Naive thymus-derived CD4-positive, alpha-beta T cell (primary cell): ENCODE results near the gene GRID2IP. TPM values are rescaled to one million over a fixed set of nuclear protein-coding genes. Genes with fewer than 3 reads are reported as not detected.
"Not testable (repeated sequence)": the region's sequence is repeated elsewhere in the genome, so short reads cannot be mapped to it uniquely, and the experiment has no call there.

ENCODE experiments used
- ATAC-seq: fragments of 150-1000 bp; cut with Tn5 transposase; 2 replicates; pipeline ENCODE4 v1.10.0; 2021; ENCODE audit warnings: mild to moderate bottlenecking, moderate library complexity
- CTCF ChIA-PET: fragments of 350-600 bp; sonication (Branson Sonifier 250); formaldehyde crosslinking; loops from one replicate; lab custom pipeline; 2021; ENCODE audit warnings: antibody characterized with exemption; lab: Charles Lee
- POLR2A ChIA-PET: fragments of 350-600 bp; sonication (Branson Sonifier 250); formaldehyde crosslinking; loops from one replicate; lab custom pipeline; 2021; ENCODE audit warnings: antibody characterized with exemption, inconsistent platforms; lab: Charles Lee
- DNase-seq, 9 donors: peaks; one replicate each; pipeline versions ENCODE4 v3.0.0 to v3.0.0-alpha.2; 2020 to 2022; ENCODE audit warnings: mixed read lengths in 1 of 9
- H3K27ac ChIP-seq: one replicate; pipeline ENCODE4 v1.7.0; 2013; ENCODE audit warnings: mild to moderate bottlenecking, low read depth, low read length, moderate library complexity
- H3K27me3 ChIP-seq, 2 donors: one replicate each; pipeline ENCODE4 v1.7.0; 2013; ENCODE audit warnings: low read length in 2 of 2, mild to moderate bottlenecking in 2 of 2, moderate library complexity in 2 of 2; ENCODE audit not compliant: control insufficient read depth in 2 of 2, insufficient read depth in 2 of 2
- H3K36me3 ChIP-seq, 3 experiments: 1 replicate in 2 of 3; 2 replicates in 1 of 3; pipeline ENCODE4 v1.7.0; 2013; ENCODE audit warnings: low read length in 3 of 3, mild to moderate bottlenecking in 3 of 3, moderate library complexity in 1 of 3; ENCODE audit not compliant: insufficient read depth in 3 of 3, control insufficient read depth in 2 of 3
- H3K4me1 ChIP-seq, 2 donors: one replicate each; pipeline ENCODE4 v1.7.0; 2013; ENCODE audit warnings: low read length in 2 of 2, mild to moderate bottlenecking in 2 of 2, moderate library complexity in 1 of 2; ENCODE audit not compliant: control insufficient read depth in 2 of 2, insufficient read depth in 2 of 2
- H3K4me3 ChIP-seq: 2 replicates; pipeline ENCODE4 v1.7.0; 2013; ENCODE audit warnings: mild to moderate bottlenecking, low read length
- H3K9me3 ChIP-seq, 3 experiments: 1 replicate in 2 of 3; 2 replicates in 1 of 3; pipeline ENCODE4 v1.7.0; 2013; ENCODE audit warnings: low read length in 3 of 3; ENCODE audit not compliant: control insufficient read depth in 2 of 3
- H3K27ac Mint-ChIP-seq, 9 donors: one replicate each; pipeline ENCODE4 v1.8.0; 2020 to 2022; ENCODE audit warnings: mixed read lengths in 9 of 9, mild to moderate bottlenecking in 8 of 9, moderate library complexity in 5 of 9, inconsistent platforms in 2 of 9
- H3K27me3 Mint-ChIP-seq, 5 donors: one replicate each; pipeline ENCODE4 v1.8.0; 2021 to 2022; ENCODE audit warnings: mixed read lengths in 5 of 5, mild to moderate bottlenecking in 1 of 5
- H3K36me3 Mint-ChIP-seq, 5 donors: one replicate each; pipeline ENCODE4 v1.8.0; 2020 to 2022; ENCODE audit warnings: mixed read lengths in 5 of 5, mild to moderate bottlenecking in 3 of 5, inconsistent platforms in 1 of 5
- H3K4me1 Mint-ChIP-seq, 7 donors: one replicate each; pipeline ENCODE4 v1.8.0; 2020 to 2022; ENCODE audit warnings: mixed read lengths in 7 of 7, mild to moderate bottlenecking in 3 of 7, inconsistent platforms in 1 of 7
- H3K4me3 Mint-ChIP-seq, 10 donors: one replicate each; pipeline ENCODE4 v1.8.0; 2020 to 2022; ENCODE audit warnings: mild to moderate bottlenecking in 10 of 10, mixed read lengths in 10 of 10, moderate library complexity in 6 of 10, inconsistent platforms in 2 of 10
- H3K9me3 Mint-ChIP-seq, 11 donors: one replicate each; pipeline ENCODE4 v1.8.0; 2020 to 2022; ENCODE audit warnings: mixed read lengths in 11 of 11, mild to moderate bottlenecking in 4 of 11, inconsistent platforms in 1 of 11, moderate library complexity in 1 of 11
- intact Hi-C, 2 donors: fragments of 100-400 bp; cut with micrococcal nuclease; formaldehyde crosslinking; loops; one replicate each; pipeline ENCODE4 v1.15.1; 2023
- polyA plus RNA-seq, 2 donors: library from polyadenylated mRNA; unstranded; fragments of 300-500 nt; fragmentation: Illumina TruSeq; gene quantifications; one replicate each; pipeline ENCODE4 v1.2.3, GENCODE V29; 2021
- total RNA-seq, 6 experiments: library from RNA in 5 of 6; stranded (reverse) in 5 of 6; gene quantifications; 1 replicate in 5 of 6; 2 replicates in 1 of 6; pipeline ENCODE4 v1.2.3 and lab custom pipeline; 2021 to 2026

GRID2IP gene
- total and polyA plus RNA-seq, 7 experiments from 2014 or later = 0.24 to 1.5 (median 1.1) TPM; not detected in 3

- not testable (repeated sequence) for H3K4me1 ChIP-seq, ATAC-seq, H3K9me3 Mint-ChIP-seq, H3K27me3 ChIP-seq, H3K27me3 Mint-ChIP-seq, H3K9me3 ChIP-seq
- Mint-ChIP-seq H3K4me3 (peak overlapping the region; percentile 83 to 91 (median 89)), H3K4me1 (peaks cover 0 to 26% (median 16%) of the 10 kb centered on the region in 7 donors), H3K27ac (peak overlapping the region in 7 of 9 donors; percentile 56 to 95 (median 89)), H3K36me3 (peaks cover 0 to 19% (median 10%) of the 10 kb centered on the region in 5 donors)
- CTCF ChIA-PET = interaction anchor here (1.2 to 1.4 kb wide), 3 partner anchors 12 to 52 kb away, joined by 3 to 6 read pairs (median 4); no protein-coding TSS in a partner anchor
- peak overlapping the region; percentile 76 for H3K4me3 ChIP-seq
- DNase-seq = peak in 1 of 9 donors; percentile 23
- intact Hi-C loops = loop anchor here (1.0 to 5.0 kb wide), 3 partner anchors 13 to 990 kb away; partner anchors contain the start of genes INTS15 (in 2 of the 2), DAGLB (in 1 of the 2) and MIOS (in 1 of the 2)
- peaks cover 0 to 18% (median 0%) of the 10 kb centered on the region in 3 experiments for H3K36me3 ChIP-seq
- POLR2A ChIA-PET = interaction anchor here (0.6 to 2.1 kb wide), 8 partner anchors 13 to 153 kb away, joined by 3 to 14 read pairs (median 4); partner anchors contain the start of gene INTS15
- H3K27ac ChIP-seq = peak overlapping the region; percentile 99
Measured at GRCh38 chr7:6576867-6577368, 25.7 kb upstream of the GRID2IP start.

- ATAC-seq = no peak
Measured at GRCh38 chr7:6576024-6576866, 25.0 kb upstream of the GRID2IP start.

GRCh38 chr7:6575281-6576023, 24.2 kb upstream of the GRID2IP start:
- Mint-ChIP-seq H3K27me3 (peaks cover 0 to 4% (median 0%) of the 10 kb centered on the region in 5 donors), H3K4me1 (peaks cover 0 to 20% (median 9%) of the 10 kb centered on the region in 7 donors), H3K27ac (peak overlapping the region in 6 of 9 donors; percentile 43 to 81 (median 68)), H3K9me3 (no peaks in the 10 kb centered on the region), H3K36me3 (peaks cover 0 to 7% (median 0%) of the 10 kb centered on the region in 5 donors), H3K4me3 (peak overlapping the region in 8 of 10 donors; percentile 36 to 84 (median 58))
- ChIA-PET POLR2A (interaction anchor here (1.0 to 1.7 kb wide), 3 partner anchors 13 to 44 kb away, joined by 4 to 10 read pairs (median 6); partner anchors contain the start of gene INTS15), CTCF (interaction anchor here (0.9 to 1.4 kb wide), 4 partner anchors 15 to 60 kb away, joined by 3 read pairs; partner anchors contain the start of gene INTS15)
- DNase-seq = no peak
- Histone ChIP-seq H3K4me3 (no peak overlapping the region), H3K27ac (no peak overlapping the region), H3K4me1 (no peaks in the 10 kb centered on the region), H3K9me3 (no peaks in the 10 kb centered on the region), H3K27me3 (no peaks in the 10 kb centered on the region), H3K36me3 (peaks cover 0 to 3% (median 0%) of the 10 kb centered on the region in 3 experiments)
- ATAC-seq = no peak
- intact Hi-C loops = loop anchor here in 1 of 2 donors (5.0 kb wide), 2 partner anchors 128 to 992 kb away; partner anchors contain the start of genes DAGLB and MIOS

More at GRCh38 chr7:6576024-6576866, 25.0 kb upstream of the GRID2IP start:
- Mint-ChIP-seq H3K4me3 (peak overlapping the region; percentile 36 to 90 (median 64)), H3K27ac (peak overlapping the region in 8 of 9 donors; percentile 49 to 86 (median 74)), H3K27me3 (peaks cover 0 to 4% (median 0%) of the 10 kb centered on the region in 5 donors), H3K9me3 (no peaks in the 10 kb centered on the region), H3K36me3 (peaks cover 0 to 12% (median 4%) of the 10 kb centered on the region in 5 donors), H3K4me1 (peaks cover 0 to 20% (median 12%) of the 10 kb centered on the region in 7 donors)
- H3K27me3 ChIP-seq = no peaks in the 10 kb centered on the region
- intact Hi-C loops = loop anchor here in 1 of 2 donors (5.0 kb wide), 2 partner anchors 129 to 991 kb away; partner anchors contain the start of genes DAGLB and MIOS
- ChIA-PET CTCF (interaction anchor here (0.9 to 1.4 kb wide), 4 partner anchors 14 to 60 kb away, joined by 3 to 4 read pairs (median 3); partner anchors contain the start of gene INTS15), POLR2A (interaction anchor here (0.7 to 1.8 kb wide), 7 partner anchors 12 to 129 kb away, joined by 3 to 10 read pairs (median 4); partner anchors contain the start of gene INTS15)
- H3K9me3 ChIP-seq = no peaks in the 10 kb centered on the region
- no peaks in the 10 kb centered on the region for H3K4me1 ChIP-seq
- H3K4me3 ChIP-seq = no peak overlapping the region
- peaks cover 0 to 11% (median 0%) of the 10 kb centered on the region in 3 experiments for H3K36me3 ChIP-seq
- peak overlapping the region; percentile 55 for H3K27ac ChIP-seq
- DNase-seq = no peak

- Mint-ChIP-seq H3K4me3 (no peak overlapping the region), H3K36me3 (no peaks in the 10 kb centered on the region), H3K27me3 (peaks cover 0 to 4% (median 0%) of the 10 kb centered on the region in 5 donors), H3K9me3 (no peaks in the 10 kb centered on the region), H3K4me1 (peaks cover 0 to 3% (median 0%) of the 10 kb centered on the region in 7 donors), H3K27ac (no peak overlapping the region)
- no peak overlapping the region for H3K4me3 ChIP-seq
- no peaks in the 10 kb centered on the region for H3K9me3 ChIP-seq
- ATAC-seq (no peak), DNase-seq (no peak)
- H3K36me3 ChIP-seq = no peaks in the 10 kb centered on the region
- no peaks in the 10 kb centered on the region for H3K27me3 ChIP-seq
- CTCF ChIA-PET = interaction anchor here (0.6 kb wide), 1 partner anchor 10 kb away, joined by 6 read pairs; no protein-coding TSS in a partner anchor
- H3K27ac ChIP-seq = no peak overlapping the region
- intact Hi-C loops = no loop called here
- POLR2A ChIA-PET = no interaction called here
- no peaks in the 10 kb centered on the region for H3K4me1 ChIP-seq
Measured at GRCh38 chr7:6571160-6571779, 20.0 kb upstream of the GRID2IP start.

- Mint-ChIP-seq H3K4me3 (no peak overlapping the region), H3K36me3 (no peaks in the 10 kb centered on the region), H3K27me3 (peaks cover 0 to 4% (median 0%) of the 10 kb centered on the region in 5 donors), H3K4me1 (peaks cover 0 to 6% (median 3%) of the 10 kb centered on the region in 7 donors), H3K9me3 (no peaks in the 10 kb centered on the region), H3K27ac (peak overlapping the region in 1 of 9 donors; percentile 55)
- Histone ChIP-seq H3K4me3 (no peak overlapping the region), H3K9me3 (no peaks in the 10 kb centered on the region), H3K27ac (no peak overlapping the region), H3K4me1 (no peaks in the 10 kb centered on the region), H3K36me3 (no peaks in the 10 kb centered on the region), H3K27me3 (no peaks in the 10 kb centered on the region)
- no peak for ATAC-seq
- ChIA-PET CTCF (no interaction called here), POLR2A (interaction anchor here (0.7 kb wide), 1 partner anchor 24 kb away, joined by 3 read pairs; no protein-coding TSS in a partner anchor)
- intact Hi-C loops = no loop called here
- no peak for DNase-seq
Measured at GRCh38 chr7:6567886-6568285, 16.6 kb upstream of the GRID2IP start.
